HG03139 (cell line): ENCODE measurements around the gene DNAH1.

ENCODE experiments used
- ATAC-seq: cut with Tn5 transposase; IDR thresholded peaks from one replicate; pipeline ENCODE4 v1.9.1; 2021; ENCODE audit not compliant: unreplicated experiment

The DNAH1 gene

DNA sequence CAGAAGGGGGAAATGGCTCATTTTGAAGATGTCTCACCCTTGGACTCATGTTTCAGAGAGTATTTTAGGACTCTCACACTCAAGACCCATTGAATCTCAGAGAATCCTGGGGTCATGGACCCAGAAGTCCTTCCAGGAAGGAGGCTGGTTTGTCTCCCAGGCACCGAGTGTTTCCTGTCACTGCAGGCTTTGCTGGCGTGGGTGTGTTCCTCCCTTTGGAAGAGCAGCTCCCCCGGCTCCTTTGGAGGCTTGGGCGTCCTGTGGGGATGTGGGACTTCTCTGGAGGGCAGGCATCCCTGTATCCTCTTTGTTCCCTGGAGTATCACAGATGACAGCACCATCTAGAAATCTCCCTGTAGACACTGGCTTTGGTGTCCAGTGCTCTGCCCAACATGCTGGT is 40.0 kb downstream of the DNAH1 start:
- no peak for ATAC-seq

DNA sequence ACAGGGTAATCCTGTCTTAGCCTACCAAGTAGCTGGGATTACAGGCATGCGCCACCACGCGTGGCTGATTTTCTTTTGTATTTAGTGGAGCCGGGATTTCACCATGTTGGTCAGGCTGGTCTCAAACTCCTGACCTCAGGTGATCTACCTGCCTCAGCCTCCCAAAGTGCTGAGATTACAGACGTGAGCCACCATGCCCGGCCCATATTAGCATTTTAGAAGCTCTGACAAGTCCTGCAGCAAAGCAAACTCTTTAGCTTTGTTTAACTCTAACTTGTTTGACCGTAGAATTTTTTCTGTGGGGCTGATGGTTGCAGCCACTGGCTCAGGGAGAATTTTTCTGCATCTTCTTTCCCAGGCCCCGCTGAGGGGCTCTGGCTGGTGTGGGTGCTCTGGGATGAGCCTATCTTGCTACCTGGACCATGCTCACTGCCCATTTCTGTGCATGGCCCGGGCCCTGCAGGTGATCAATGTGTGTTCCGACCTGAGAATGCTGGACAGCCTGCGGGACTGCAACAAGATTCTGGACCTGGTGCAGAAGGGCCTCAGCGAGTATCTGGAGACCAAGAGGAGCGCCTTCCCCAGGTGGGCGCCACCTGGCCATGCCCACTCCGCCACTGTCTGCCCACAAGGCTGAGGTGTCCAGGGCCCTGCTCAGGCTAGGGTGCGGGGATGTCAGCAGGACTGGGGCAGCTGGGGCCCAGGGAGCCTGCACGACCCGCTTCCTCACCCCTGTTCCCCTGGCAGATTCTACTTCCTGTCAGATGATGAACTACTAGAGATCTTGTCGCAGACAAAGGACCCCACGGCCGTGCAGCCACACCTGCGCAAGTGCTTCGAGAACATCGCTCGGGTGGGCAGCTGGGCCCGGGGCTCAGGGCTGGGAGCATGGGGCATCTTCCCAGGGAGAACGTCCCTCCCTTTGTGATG is 41.3 kb downstream of the DNAH1 start:
- ATAC-seq, result no peak

DNA sequence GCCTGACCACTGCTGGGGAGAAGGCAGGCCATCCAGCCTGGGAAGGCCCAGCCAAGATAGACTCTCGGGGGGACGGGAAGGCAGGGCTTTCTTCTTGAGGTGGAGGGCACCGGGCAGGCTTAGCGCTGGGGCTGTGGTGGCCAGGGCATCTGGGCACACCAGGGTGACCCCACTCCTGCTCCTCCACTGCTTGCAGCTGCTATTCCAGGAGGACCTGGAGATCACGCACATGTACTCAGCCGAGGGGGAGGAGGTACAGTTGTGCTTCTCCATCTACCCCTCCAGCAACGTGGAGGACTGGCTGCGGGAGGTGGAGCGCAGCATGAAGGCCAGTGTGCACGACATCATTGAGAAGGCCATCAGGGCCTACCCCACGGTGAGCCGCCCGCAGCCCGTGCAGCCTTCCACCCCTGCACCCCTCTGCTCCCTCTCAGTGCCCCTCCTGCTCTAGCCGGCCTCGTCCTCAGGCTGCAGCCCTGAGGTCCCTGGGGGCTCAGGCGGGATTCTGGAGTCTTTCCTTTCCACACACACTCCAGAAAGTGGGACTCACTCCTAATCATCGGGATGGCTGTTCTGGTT is 42.3 kb downstream of the DNAH1 start:
- no peak for ATAC-seq

DNA sequence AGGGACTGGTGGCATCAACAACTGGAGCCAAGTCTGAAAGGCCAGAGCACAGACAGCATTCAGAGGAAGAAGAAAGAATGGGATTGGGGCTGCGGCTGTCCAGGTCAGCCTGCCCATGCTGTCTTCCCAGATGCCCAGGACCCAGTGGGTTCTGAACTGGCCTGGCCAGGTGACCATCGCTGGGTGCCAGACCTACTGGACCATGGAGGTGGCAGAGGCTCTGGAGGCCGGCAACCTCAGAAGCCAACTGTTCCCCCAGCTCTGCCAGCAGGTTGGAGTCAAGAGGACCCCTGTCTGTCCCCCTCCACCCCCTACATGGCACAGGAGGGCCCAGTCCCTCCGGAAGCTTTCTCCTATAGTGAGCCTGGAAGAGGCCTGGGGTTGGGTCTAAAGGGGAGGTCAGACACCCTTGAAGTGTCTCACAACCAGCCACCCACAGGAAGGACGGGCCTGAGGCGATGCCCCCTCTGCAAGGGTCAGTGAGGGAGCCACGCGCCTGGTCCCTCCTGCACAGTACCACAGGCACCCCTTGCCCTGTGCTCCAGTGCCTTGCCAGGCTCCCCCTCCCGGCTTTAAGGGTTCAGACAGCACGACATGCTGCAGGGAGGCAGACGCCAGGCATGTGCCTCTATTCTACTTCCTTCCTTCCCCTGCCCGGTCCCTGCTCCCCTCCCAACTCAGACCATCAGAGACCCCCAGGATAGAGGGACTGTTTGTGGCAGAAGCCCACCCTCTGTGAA is 43.2 kb downstream of the DNAH1 start:
- ATAC-seq, result no peak

GRCh38 chr3:52361011-52361410 is 44.9 kb downstream of the DNAH1 start:
- ATAC-seq, result no peak

- ATAC-seq, result no peak
Measured at GRCh38 chr3:52361454-52361853, 45.3 kb downstream of the DNAH1 start.

DNA sequence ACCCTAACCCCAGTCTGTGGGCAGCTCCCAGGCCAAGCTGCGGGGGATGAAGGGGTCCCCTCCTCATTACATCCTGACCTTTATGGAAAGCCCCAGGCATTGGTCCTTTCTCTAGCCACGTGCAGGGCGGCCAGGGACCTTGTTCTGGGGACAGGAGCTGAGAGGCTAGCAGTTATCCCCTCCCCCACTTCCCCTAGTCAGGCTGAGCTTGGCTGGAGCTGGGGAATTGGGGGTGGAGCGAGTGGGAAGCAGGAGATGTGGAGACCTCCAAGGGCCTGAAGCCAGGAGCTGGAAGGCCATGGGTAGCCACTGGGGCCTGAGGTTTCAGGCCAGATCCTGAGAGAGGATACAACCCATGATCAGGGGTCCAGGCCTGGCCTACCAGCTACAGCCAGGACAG is 45.8 kb downstream of the DNAH1 start:
- no peak for ATAC-seq

DNA sequence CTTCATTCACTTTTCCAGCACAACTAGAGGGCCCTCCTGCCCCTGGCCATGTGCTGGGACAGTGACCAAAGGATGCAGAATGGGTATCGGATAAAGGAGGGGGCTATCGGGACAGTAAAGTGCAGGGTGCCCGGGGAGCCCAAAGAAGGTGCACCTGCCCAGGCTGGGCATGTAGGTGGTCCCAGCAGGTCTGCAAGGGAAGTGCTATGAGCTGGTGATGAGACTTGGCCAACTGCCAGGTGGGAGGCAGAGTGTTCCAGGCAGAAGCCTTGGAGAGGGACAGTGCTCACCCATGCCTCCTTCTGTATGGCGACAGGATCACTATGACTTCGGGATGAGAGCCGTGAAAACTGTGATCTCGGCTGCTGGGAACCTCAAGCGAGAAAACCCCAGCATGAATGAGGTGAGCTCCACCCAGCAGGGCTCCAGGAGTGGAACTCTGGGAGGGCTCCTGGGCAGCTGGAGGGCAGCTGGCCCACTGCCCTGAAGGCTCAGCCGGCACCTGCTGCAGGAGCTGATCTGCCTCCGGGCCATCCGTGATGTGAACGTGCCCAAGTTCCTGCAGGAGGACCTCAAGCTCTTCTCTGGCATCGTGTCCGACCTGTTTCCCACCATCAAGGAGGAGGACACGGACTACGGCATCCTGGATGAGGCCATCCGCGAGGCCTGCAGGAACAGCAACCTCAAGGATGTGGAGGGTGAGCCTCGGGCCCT is 48.4 kb downstream of the DNAH1 start:
- no peak for ATAC-seq

DNA sequence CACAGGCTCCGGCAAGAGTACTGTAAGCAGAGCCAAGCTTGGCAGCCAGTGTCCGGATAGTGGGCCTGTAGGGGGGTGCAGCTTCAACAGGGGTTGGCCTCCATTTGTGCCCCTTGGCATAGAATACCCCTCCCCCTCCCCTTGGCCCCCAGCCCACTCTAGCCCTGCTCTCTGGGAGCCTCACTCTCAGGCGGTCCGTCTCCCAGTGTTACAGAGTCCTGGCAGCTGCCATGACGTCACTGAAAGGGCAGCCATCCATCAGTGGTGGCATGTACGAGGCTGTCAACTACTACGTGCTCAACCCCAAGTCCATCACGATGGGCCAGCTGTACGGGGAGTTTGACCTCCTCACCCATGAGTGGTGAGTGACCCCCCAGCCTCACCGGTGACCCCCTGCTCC is 50.4 kb downstream of the DNAH1 start:
- ATAC-seq, result no peak

- no peak for ATAC-seq
Measured at GRCh38 chr3:52367891-52368880, 52.1 kb downstream of the DNAH1 start.

DNA sequence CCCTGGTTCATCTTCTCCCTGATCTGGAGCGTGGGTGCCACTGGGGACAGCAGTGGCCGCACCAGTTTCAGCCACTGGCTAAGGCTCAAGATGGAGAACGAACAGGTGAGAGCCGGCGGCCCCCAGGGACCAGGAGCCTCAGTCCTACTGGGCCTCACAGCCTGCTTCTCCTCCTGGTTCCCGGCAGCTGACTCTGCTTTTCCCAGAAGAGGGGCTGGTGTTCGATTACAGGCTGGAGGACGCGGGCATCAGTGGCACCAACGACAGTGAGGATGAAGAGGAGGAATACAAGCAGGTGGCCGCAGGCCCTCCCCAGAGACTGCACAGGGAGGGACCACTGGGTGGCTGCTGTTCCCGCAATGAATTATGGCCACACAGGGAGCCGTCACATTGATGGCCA is 54.4 kb downstream of the DNAH1 start:
- ATAC-seq, result no peak

- no peak for ATAC-seq
Measured at GRCh38 chr3:52372822-52373504, 56.8 kb downstream of the DNAH1 start.

GRCh38 chr3:52373676-52374075 is 57.6 kb downstream of the DNAH1 start:
- no peak for ATAC-seq

- no peak for ATAC-seq
Measured at GRCh38 chr3:52374173-52374572, 58.1 kb downstream of the DNAH1 start.

GRCh38 chr3:52379610-52380009 is 63.5 kb downstream of the DNAH1 start:
- ATAC-seq, result no peak

DNA sequence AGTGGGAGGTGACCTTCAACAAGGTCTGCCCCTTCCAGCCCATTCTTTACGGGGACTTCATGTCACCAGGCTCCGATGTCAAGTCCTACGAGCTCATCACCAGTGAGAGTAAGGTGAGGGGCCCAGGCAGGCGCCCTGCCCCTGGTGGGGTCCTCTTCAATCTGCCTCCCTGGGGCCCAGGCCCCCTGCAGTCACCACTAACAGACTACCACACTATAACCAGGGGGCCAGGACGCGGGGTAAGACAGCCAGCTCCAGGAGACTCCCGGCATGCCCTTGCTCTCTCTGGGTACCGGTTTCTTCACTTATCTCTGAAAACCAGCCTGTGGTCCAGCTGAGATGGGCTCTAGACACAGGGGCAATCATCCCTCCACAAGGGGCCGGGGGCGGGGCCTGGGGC is 63.9 kb downstream of the DNAH1 start:
- no peak for ATAC-seq

GRCh38 chr3:52381623-52382022 is 65.5 kb downstream of the DNAH1 start:
- ATAC-seq, result no peak

- no peak for ATAC-seq
Measured at GRCh38 chr3:52383446-52383845, 67.3 kb downstream of the DNAH1 start.

- no peak for ATAC-seq
Measured at GRCh38 chr3:52384019-52384761, 68.1 kb downstream of the DNAH1 start.
